Suppressor macrophage (primary cell): ENCODE measurements around the gene ATG4B.
A peak's percentile ranks its signal among the peaks of the same experiment; 100 is the strongest.

Source experiments
- DNase-seq, 4 experiments: peaks; one replicate each; pipeline ENCODE4 v3.0.0-alpha.2; 2020 to 2022

Gene ATG4B

GRCh38 chr2:241668354-241668753 lies 30.9 kb downstream of the ATG4B start:
- no peak for DNase-seq

GRCh38 chr2:241668839-241669238 lies 31.3 kb downstream of the ATG4B start:
- DNase-seq, result no peak

- DNase-seq, result no peak
Observed at GRCh38 chr2:241670333-241671110, 33.0 kb downstream of the ATG4B start.

GRCh38 chr2:241671457-241672240 lies 34.2 kb downstream of the ATG4B start:
- no peak for DNase-seq

GRCh38 chr2:241672243-241673188 lies 35.0 kb downstream of the ATG4B start:
- peak in 1 of 4 experiments; percentile 22 for DNase-seq

- DNase-seq, result no peak
Observed at GRCh38 chr2:241673189-241673663, 35.7 kb downstream of the ATG4B start.

GRCh38 chr2:241673797-241674725 lies 36.6 kb downstream of the ATG4B start:
- no peak for DNase-seq

GRCh38 chr2:241675885-241676284 lies 38.4 kb downstream of the ATG4B start:
- no peak for DNase-seq

GRCh38 chr2:241676665-241677064 lies 39.2 kb downstream of the ATG4B start:
- no peak for DNase-seq

GRCh38 chr2:241677392-241677791 lies 39.9 kb downstream of the ATG4B start:
- DNase-seq, result no peak

- DNase-seq, result no peak
Observed at GRCh38 chr2:241678307-241678706, 40.8 kb downstream of the ATG4B start.

- no peak for DNase-seq
Observed at GRCh38 chr2:241678784-241679540, 41.5 kb downstream of the ATG4B start.

GRCh38 chr2:241680044-241680443 lies 42.6 kb downstream of the ATG4B start:
- no peak for DNase-seq

- DNase-seq, result peak; percentile 33 to 65 (median 54)
Observed at GRCh38 chr2:241680827-241681599, 43.5 kb downstream of the ATG4B start.

- DNase-seq, result peak in 1 of 4 experiments; percentile 42
Observed at GRCh38 chr2:241686324-241686649, 48.8 kb downstream of the ATG4B start.

GRCh38 chr2:241686650-241687425 lies 49.3 kb downstream of the ATG4B start, which contains the start of gene DTYMK:
DTYMK (minus strand) TSS chr2:241686815; CDS start chr2:241686783, 32 bp downstream.
- peak; percentile 98 to 100 (median 99) for DNase-seq

- no peak for DNase-seq
Observed at GRCh38 chr2:241689306-241689705, 51.8 kb downstream of the ATG4B start.

GRCh38 chr2:241690202-241690717 lies 52.8 kb downstream of the ATG4B start:
- DNase-seq, result no peak

GRCh38 chr2:241692448-241692847 lies 55.0 kb downstream of the ATG4B start:
- no peak for DNase-seq
